ENCODE data around the gene ADSL.

DNA sequence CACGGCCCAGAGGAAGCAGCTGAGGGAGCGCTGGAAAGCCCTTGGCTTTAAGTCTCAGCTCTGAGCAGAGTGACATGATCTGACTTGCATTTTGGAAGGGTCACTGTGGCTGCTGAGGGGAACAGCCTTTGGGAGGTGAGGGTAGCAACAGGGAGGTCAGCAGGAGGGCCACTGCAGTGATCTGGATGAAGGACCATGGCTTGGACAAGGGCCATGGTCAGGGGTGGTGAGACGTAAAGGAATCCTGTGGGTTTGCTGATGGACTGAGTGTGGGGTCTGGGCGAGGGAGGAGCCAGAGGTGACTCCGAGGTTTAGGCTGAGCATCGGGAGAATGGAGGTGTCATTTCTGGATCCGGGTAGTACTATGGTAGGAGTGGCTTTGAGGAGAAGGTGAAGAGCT lies 57.4 kb downstream of the ADSL start:
- TF ChIP-seq, protein P1, sequence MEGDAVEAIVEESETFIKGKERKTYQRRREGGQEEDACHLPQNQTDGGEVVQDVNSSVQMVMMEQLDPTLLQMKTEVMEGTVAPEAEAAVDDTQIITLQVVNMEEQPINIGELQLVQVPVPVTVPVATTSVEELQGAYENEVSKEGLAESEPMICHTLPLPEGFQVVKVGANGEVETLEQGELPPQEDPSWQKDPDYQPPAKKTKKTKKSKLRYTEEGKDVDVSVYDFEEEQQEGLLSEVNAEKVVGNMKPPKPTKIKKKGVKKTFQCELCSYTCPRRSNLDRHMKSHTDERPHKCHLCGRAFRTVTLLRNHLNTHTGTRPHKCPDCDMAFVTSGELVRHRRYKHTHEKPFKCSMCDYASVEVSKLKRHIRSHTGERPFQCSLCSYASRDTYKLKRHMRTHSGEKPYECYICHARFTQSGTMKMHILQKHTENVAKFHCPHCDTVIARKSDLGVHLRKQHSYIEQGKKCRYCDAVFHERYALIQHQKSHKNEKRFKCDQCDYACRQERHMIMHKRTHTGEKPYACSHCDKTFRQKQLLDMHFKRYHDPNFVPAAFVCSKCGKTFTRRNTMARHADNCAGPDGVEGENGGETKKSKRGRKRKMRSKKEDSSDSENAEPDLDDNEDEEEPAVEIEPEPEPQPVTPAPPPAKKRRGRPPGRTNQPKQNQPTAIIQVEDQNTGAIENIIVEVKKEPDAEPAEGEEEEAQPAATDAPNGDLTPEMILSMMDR (IDR thresholded peaks at IDR 0.05), result no peak
- TF ChIP-seq POLR2AphosphoS5 (IDR thresholded peaks at IDR 0.05), result no peak
- TF ChIP-seq POLR2A (IDR thresholded peaks at IDR 0.05), result no peak
- TF ChIP-seq EP300 (IDR thresholded peaks at IDR 0.05), result no peak

All from stomach (tissue), 4 donors.